SW 1271 (cell line): ENCODE measurements around the gene PACRG.

ENCODE experiments used
- DNase-seq, 2 experiments: peaks; one replicate each; lab custom pipeline; 2025; lab: John Stamatoyannopoulos, UW

PACRG gene

GRCh38 chr6:163241683-163242082, 513.9 kb downstream of the PACRG start:
- DNase-seq, result no peak

DNA sequence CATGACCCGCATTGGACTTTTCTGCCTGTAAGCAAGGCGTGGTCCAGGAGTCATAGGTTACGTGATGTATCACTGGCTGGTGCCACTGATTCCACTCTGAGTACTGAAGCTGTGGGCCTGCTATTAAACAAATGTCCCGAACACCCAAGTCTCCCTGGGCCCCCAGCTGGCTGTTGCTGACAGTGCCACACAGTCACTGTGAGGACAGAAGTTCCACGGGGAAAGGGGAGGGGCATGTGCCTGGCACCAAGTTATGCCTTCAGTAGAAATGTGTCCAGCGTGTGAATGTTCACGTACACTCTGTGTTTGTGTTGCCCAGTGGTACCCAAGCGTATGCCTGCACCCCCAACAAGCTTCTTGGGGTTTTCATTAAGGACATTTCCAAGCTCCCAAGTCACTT, 515.3 kb downstream of the PACRG start:
- DNase-seq, result no peak

DNA sequence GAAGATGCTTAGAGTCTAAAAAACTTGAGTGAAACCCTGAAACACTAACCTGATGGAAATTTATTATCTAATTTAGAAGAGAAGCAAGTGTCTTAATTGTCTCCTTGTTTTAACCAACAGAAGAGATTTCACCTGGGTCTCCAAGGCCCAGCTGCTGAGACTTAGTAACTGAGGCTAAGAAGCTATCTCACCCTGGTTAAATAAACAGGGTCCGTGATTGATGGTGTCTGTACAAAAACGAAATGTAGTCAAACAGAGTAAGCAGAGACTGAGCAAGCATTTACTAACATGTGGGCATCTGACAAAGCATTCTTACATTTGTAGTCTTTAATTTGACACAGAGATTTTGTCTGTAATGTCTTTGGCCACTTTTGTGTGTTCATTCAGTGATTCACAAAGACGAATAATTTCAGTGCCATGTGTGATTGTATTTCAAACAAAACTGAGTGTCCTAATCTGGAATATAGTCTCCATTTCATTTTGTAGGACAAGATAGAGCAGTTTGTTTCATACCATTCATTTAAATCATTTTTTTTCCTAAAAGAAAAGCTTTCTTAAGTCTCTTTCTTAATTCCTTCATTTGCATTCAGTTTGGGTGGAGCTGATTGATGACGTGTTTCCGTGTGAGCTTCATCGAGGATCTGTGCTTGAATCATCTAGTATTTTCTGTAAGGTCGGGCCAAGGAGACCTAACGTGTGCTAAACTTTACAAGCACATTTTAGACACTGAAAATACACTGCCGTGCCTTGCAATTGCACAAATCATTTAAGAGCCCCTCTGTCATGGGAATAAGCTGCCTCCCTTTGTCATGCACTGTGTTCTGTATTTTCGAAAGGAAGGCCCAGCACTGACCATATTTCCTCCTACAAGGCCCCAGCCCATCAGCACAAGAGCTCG, 516.2 kb downstream of the PACRG start:
- no peak for DNase-seq

DNA sequence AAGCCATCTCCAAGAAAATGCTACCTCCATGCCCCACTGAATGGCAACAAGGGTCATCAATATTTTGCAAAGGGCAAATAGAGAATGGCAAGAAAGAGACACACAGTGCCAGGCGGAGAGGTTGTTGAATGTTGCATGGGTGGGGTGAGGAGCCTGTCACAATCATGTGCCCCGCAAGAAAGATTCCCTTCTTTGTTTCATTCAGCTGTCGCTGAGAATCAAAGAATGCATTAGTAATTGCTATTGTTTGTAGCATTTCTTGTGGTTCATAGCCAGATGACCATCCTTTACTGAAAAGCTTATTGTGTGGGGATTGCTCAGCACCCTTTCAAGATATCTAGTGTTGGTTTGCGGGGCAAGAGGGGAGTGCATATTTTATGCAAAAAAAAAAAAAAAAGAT, 520.3 kb downstream of the PACRG start:
- DNase-seq, result no peak

DNA sequence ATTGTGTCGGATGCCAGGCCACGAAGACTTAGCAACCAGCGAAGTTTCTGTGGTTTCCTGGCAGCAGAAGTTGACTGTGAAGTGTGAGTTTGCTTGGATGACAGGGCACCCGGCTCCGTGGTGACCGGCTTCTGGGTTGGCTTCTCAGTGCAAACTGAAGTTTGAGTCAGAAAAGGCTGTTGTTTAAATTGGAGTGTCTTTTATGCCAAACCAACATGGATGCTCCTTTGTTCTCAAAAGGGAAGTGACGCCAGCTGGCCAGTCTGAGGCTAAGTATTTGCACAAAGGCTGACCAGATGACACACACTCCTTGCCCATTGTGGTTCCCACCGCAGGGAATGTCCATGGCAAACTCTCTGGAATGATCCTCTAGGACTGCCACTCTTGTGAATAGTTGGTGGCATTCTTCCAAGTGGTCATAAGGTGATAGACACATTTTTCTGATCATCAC, 521.9 kb downstream of the PACRG start:
- no peak for DNase-seq

DNA sequence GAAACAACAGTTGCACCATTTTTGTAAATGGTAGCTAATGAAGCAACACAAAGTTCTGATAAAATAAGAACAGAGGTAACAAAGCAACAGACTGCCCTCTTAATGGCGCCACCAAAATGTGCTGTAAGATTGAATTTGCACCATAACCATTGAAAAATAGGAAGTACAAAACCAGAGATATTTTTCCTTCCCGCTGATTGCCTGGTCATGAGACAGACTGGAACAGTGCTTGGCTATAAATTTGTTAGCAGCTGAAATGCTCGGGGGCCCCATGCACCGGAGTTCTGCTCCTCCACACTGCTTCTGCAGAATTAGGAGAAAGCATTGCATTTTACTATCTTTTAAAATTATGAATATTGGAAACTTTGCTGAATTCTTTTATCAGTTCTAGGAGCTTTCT, 522.3 kb downstream of the PACRG start:
- no peak for DNase-seq

- DNase-seq, result no peak
Observed at GRCh38 chr6:163252061-163252591, 524.4 kb downstream of the PACRG start.

- DNase-seq, result no peak
Observed at GRCh38 chr6:163253556-163254213, 525.9 kb downstream of the PACRG start.

DNA sequence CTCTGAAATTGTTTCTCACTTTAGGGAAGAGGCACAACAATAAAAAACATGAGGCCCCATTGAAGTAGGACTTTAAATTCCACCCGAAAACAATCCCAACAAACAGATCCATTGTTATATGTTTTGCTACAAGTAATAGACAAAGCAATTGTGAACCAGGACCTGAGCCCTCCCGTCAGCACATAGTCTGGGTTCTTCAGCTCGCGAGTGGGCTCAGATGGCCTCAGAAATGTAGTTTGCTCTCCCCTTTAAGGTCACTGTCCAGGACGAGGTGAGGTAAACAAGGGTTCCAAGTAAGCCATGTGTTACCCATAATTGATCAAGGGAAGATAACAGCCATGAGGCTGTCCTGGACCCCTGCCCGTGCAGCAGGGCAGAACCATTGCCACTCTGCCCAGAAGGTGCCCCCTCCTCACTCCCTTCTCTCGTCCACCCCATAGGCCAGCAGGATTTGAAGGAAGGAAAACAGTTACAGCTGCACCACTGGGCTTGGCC, 526.6 kb downstream of the PACRG start:
- no peak for DNase-seq

- DNase-seq, result no peak
Observed at GRCh38 chr6:163255265-163255664, 527.5 kb downstream of the PACRG start.

DNA sequence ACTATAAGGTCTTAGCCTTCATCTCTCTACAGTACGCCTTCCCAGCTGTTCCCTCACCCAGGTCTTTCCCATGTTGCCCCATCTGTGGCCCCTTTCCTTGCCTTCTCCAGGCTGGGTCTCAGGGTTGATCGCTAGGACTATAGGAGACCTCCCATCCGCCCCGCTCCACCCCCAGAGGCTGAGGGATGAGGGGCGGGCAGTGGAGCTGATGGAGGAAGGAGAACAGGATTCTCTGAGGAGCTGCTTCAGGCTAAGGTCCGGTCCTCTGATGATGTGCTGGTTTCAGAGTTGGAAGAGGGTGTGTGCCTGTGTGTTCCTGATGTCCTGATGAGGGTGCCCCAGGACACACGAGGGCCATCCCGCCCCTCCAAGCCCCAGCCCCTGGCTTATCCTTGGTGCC, 531.9 kb downstream of the PACRG start:
- DNase-seq, result no peak

GRCh38 chr6:163260111-163260895, 532.5 kb downstream of the PACRG start:
- no peak for DNase-seq

- DNase-seq, result no peak
Observed at GRCh38 chr6:163260911-163261310, 533.1 kb downstream of the PACRG start.

DNA sequence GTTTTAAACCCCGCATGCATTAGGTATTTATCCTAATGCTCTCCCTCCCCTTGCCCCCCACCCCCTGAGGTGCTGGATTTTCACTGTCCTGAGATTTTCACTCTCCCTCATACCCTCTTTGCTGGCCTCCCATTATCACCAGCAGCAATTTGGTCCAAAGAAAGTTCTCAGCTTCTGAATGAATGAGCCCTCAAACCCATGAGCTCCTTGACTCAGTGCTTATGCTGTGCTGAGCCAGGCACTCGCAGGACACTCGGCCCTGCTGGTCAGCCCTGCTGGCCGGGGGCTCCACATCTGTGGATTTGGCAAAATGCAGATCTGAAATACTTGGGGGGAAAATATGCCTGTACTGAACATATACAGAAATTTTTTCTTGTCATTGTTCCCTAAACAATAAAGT, 533.6 kb downstream of the PACRG start:
- DNase-seq, result no peak

DNA sequence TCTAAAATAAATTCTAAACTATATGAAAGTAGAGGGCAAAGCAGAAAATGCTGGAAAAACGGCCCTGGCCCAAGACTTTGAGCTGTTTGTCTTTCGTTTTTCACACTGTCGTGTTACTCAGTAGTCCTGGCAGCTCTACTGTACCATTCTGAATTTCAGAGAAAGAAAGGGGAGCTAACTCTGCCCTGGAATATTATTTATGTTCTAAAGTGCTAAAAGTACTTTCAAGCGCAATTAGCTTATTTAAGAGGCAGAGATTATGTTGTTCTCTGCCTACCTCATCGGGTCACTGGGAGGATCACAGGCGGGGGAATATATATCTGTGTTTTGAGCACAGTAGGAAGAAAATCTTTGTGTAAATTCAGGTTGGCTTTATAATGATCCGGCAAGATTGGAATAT, 534.3 kb downstream of the PACRG start:
- no peak for DNase-seq

DNA sequence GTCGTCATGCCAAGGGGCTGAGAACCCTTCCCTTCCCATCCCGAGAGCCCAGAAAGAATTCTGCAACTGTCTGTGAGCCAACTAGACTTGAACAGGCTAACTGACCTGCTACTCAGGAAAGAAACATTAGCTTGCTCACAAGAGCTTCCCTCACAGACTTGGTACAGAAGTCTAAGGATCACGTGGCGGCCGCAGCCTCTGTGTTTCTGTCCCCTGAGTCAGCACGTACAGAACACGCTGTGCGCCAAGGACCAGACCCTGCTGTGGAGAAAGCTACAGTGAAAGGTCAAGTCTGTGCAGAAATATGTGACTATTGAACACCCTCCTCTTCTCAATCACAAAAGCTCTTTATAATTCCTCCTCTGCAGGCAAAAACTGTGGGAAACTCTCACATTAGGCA, 535.4 kb downstream of the PACRG start:
- no peak for DNase-seq

- DNase-seq, result no peak
Observed at GRCh38 chr6:163263998-163264661, 536.4 kb downstream of the PACRG start.

- DNase-seq, result no peak
Observed at GRCh38 chr6:163264662-163265035, 536.9 kb downstream of the PACRG start.

GRCh38 chr6:163281634-163282033, 553.9 kb downstream of the PACRG start:
- DNase-seq, result no peak

DNA sequence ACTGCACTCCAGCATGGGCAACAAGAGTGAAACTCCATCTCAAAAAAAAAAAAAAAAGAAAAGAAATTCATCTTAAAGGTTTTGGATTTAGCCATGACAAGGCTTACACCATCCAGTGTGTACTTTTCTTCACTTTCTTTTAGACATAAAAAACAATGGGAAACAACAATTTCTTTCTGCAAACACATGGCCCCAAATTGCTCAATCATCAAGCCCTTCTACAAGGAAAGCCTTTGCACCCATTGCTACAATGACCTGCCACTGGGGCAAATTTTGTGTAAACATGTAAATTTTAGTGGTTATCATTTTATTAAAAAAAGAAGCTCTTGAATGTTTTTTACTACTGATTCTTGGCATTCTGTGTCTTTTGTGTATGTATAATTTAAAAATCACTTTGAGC, 554.9 kb downstream of the PACRG start:
- no peak for DNase-seq

- DNase-seq, result no peak
Observed at GRCh38 chr6:163284151-163284550, 556.4 kb downstream of the PACRG start.

DNA sequence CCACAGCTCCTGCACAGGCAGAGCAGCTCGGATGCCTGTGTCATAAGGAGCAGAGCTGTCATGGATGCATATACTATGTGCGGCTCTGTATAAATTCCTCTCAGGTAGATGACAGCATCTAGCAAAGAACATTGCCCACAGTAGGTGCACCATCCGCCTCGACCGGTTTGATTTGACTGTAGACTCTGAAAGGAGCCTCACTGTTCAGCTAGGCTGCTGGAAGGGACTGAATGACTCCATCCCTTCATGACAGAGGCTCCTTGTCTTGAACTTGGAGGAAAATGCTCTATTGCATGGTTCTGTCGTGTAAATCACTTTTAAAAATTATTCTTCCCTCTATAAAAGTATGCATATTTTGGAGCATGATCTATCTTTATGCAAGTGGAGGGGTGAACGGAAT, 557.9 kb downstream of the PACRG start:
- no peak for DNase-seq
